ENCODE data around the gene PGBD5. TPM values are rescaled to one million over a fixed set of nuclear protein-coding genes. Genes with fewer than 3 reads are reported as not detected.

The PGBD5 gene
- total and polyA plus RNA-seq, 8 donors: 2.8 to 17.2 (median 10.4) TPM

GRCh38 chr1:230268371-230269170, 157.6 kb downstream of the PGBD5 start:
- no peak overlapping the region for H3K4me3 ChIP-seq
- WGBS, 2 donors: 65 to 70% methylated on average over 19 of the region's 19 CpGs
- peaks cover 0 to 22% (median 8%) of the 10 kb centered on the region in 3 donors for H3K4me1 ChIP-seq
- DNase-seq (peak in 3 of 6 donors; percentile 47 to 60 (median 50)), FAIRE-seq (no peak), ATAC-seq (peak; percentile 66 to 84 (median 81))
- peak overlapping the region; percentile 9 to 66 (median 48) for H3K27ac ChIP-seq
- no peaks in the 10 kb centered on the region for H3K27me3 ChIP-seq
- H3K9me3 ChIP-seq: no peaks in the 10 kb centered on the region
- H3K36me3 ChIP-seq: peaks cover 0 to 22% (median 18%) of the 10 kb centered on the region in 3 donors
- intact Hi-C loops (cut with DNase I): no loop called here
- TF ChIP-seq CTCF (IDR thresholded peaks at IDR 0.05): peak in 1 of 4 donors; percentile 32

GRCh38 chr1:230267338-230268065, 158.6 kb downstream of the PGBD5 start:
- intact Hi-C loops (cut with DNase I): no loop called here
- Histone ChIP-seq H3K27ac (peak overlapping the region; percentile 34 to 66 (median 46)), H3K27me3 (no peaks in the 10 kb centered on the region), H3K9me3 (no peaks in the 10 kb centered on the region), H3K4me3 (no peak overlapping the region), H3K36me3 (peaks cover 0 to 32% (median 27%) of the 10 kb centered on the region in 3 donors), H3K4me1 (peaks cover 0 to 22% (median 8%) of the 10 kb centered on the region in 3 donors)
- WGBS, 2 donors: 46 to 61% methylated on average over 17 of the region's 17 CpGs
- no peak for TF ChIP-seq CTCF (IDR thresholded peaks at IDR 0.05)
- DNase-seq (peak in 1 of 6 donors; percentile 60), ATAC-seq (peak; percentile 16 to 40 (median 36)), FAIRE-seq (no peak)

- ATAC-seq (no peak), DNase-seq (peak in 1 of 6 donors; percentile 28), FAIRE-seq (no peak)
- peaks cover 0 to 24% (median 8%) of the 10 kb centered on the region in 3 donors for H3K4me1 ChIP-seq
- H3K27ac ChIP-seq: peak overlapping the region in 1 of 4 donors; percentile 66
- H3K4me3 ChIP-seq: no peak overlapping the region
- no peak for TF ChIP-seq CTCF (IDR thresholded peaks at IDR 0.05)
- no peaks in the 10 kb centered on the region for H3K9me3 ChIP-seq
- WGBS, 2 donors: 10 to 17% methylated on average over 2 of the region's 2 CpGs
- H3K27me3 ChIP-seq: no peaks in the 10 kb centered on the region
- intact Hi-C loops (cut with DNase I): no loop called here
- H3K36me3 ChIP-seq: peaks cover 0 to 32% (median 27%) of the 10 kb centered on the region in 3 donors
Measured at GRCh38 chr1:230266456-230266855, 159.7 kb downstream of the PGBD5 start.

- no peak for TF ChIP-seq CTCF (IDR thresholded peaks at IDR 0.05)
- H3K36me3 ChIP-seq: peaks cover 0 to 32% (median 27%) of the 10 kb centered on the region in 3 donors
- peak in 1 of 6 donors; percentile 36 for DNase-seq
Measured at GRCh38 chr1:230265200-230266115, 160.7 kb downstream of the PGBD5 start.

More at GRCh38 chr1:230265200-230266115, 160.7 kb downstream of the PGBD5 start:
- 93 to 95% methylated on average over 17 of the region's 17 CpGs for WGBS, 2 donors
- Histone ChIP-seq H3K4me3 (no peak overlapping the region), H3K9me3 (no peaks in the 10 kb centered on the region), H3K4me1 (peaks cover 0 to 24% (median 5%) of the 10 kb centered on the region in 3 donors), H3K27ac (no peak overlapping the region), H3K27me3 (no peaks in the 10 kb centered on the region)
- ATAC-seq (no peak), FAIRE-seq (no peak)
- intact Hi-C loops (cut with DNase I): no loop called here

Other genes with a start within 250 kb of the PGBD5 start
- 10 to 100 TPM; 12.7 to 17.1 (median 16.0) TPM for gene COG2, start 216.1 kb upstream of the PGBD5 start, total RNA-seq
- 10 to 100 TPM in 1 of 2 donors, 1 to 10 TPM in 1; 6.5 to 12.7 TPM for gene COG2, start 216.1 kb upstream of the PGBD5 start, polyA plus RNA-seq

All from pancreas (tissue), 10 donors.